Measurements from ENCODE around the gene SAMMSON.

SAMMSON gene

DNA sequence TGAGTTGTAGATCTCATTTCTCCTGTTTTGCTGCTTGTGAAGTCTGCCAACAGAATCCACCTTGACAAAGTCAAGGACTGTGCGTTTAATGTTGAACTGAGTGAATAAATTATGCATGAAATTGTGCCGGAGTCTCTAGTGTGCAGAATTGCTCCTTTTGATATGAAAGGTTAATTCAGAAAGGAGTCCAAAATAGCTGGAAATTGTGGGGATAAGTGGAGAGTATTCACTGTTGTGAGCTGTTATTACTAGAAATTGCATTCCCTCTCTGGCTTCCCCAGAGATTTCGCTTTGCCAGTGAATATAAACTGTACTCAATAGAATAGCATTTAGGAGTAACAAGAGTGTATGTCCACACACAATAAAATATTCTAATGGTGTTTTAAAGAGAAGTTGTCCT is 43.1 kb downstream of the SAMMSON start:
- TF ChIP-seq, protein P1, sequence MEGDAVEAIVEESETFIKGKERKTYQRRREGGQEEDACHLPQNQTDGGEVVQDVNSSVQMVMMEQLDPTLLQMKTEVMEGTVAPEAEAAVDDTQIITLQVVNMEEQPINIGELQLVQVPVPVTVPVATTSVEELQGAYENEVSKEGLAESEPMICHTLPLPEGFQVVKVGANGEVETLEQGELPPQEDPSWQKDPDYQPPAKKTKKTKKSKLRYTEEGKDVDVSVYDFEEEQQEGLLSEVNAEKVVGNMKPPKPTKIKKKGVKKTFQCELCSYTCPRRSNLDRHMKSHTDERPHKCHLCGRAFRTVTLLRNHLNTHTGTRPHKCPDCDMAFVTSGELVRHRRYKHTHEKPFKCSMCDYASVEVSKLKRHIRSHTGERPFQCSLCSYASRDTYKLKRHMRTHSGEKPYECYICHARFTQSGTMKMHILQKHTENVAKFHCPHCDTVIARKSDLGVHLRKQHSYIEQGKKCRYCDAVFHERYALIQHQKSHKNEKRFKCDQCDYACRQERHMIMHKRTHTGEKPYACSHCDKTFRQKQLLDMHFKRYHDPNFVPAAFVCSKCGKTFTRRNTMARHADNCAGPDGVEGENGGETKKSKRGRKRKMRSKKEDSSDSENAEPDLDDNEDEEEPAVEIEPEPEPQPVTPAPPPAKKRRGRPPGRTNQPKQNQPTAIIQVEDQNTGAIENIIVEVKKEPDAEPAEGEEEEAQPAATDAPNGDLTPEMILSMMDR (conservative IDR thresholded peaks at IDR 0.05; ENCODE audit: low read length): no peak
- no peak for DNase-seq (ENCODE audit: low read depth)
- no peak overlapping the region for H3K4me3 ChIP-seq (ENCODE audit: low read length)

DNA sequence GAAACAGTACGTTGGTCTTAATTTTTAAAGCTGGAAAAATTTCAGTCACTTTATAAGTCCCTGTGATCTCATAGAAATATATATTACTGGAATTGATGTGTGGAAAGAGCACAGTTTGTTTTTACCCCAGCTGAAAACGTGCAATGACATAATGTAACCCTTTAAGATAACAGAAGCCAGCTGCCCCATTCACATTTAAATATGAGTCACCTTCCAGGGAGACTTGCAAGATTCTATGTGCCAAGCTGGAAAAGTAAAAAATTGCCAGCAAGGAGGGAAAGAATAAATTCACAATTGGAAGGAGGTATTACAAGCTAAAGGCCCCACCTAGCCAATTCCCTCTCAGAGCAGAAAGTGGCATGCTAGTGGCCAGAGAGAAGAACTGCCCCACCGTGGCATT is 50.2 kb downstream of the SAMMSON start:
- peak; percentile 3 for DNase-seq (ENCODE audit: low read depth)

DNA sequence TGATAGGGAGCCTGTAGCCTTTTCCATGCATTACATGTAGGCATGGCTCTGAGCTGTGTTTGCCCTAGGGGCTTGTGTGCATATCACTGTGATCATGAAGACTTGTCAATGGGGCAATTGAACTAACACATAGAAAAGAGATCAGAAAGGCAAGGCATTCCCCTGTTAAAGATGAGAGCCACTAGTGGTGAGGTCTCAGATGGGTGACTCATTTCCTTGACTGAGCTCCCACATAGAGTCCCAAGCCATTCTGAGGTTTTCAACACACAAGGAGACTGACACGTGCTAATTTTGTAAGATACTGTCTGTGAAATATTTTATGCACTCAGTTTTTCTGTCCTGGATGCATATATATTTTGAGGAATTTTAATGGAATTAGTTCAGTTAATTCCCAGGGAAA is 53.8 kb downstream of the SAMMSON start:
- TF ChIP-seq, protein P1 (conservative IDR thresholded peaks at IDR 0.05; ENCODE audit: low read length): no peak

More for the DNA sequence above, 50.2 kb downstream of the SAMMSON start:
- TF ChIP-seq, protein P1 (conservative IDR thresholded peaks at IDR 0.05; ENCODE audit: low read length): no peak
- no peak overlapping the region for H3K4me3 ChIP-seq (ENCODE audit: low read length)

DNA sequence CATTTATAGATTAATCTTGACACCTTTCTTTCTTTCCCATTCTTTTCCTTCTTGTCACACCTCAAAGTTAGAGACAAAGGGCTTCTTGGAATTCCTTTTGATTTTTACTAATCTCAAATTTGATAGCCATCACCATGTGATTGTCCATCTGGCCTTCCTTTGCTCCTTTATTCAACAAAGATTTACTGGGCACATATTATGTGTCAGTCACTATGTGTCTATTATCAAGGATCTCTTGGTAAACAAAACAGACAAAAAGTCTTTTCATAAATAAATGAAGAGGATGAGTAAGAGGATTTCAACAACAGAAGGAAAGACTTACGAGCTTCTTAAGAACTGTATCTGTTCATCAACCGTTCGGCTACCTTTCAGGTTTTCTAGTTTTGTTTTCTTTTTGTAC is 56.5 kb downstream of the SAMMSON start:
- TF ChIP-seq, protein P1 (conservative IDR thresholded peaks at IDR 0.05; ENCODE audit: low read length): no peak
- H3K4me3 ChIP-seq (ENCODE audit: low read length): no peak overlapping the region
- no peak for DNase-seq (ENCODE audit: low read depth)

More for the DNA sequence above, 53.8 kb downstream of the SAMMSON start:
- no peak overlapping the region for H3K4me3 ChIP-seq (ENCODE audit: low read length)
- no peak for DNase-seq (ENCODE audit: low read depth)

DNA sequence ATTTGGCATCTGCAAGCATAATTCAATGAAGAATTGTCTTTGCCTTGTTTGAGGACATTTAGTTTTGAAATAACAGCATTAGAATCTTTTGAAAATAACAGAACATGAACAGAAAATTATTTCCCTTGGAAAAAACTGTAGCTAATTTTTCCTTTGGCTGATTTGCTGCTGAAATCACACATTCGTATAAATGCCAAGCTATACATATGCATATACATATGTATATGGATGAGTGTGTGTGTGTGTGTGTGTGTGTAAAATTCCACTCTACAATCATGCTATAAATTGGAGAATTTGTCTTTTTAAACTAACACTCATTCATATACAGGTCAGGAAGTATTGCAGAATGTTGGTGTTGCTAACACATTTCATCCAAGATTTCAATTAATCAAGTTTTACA is 57.9 kb downstream of the SAMMSON start:
- TF ChIP-seq, protein P1 (conservative IDR thresholded peaks at IDR 0.05; ENCODE audit: low read length): no peak
- DNase-seq (ENCODE audit: low read depth): no peak

DNA sequence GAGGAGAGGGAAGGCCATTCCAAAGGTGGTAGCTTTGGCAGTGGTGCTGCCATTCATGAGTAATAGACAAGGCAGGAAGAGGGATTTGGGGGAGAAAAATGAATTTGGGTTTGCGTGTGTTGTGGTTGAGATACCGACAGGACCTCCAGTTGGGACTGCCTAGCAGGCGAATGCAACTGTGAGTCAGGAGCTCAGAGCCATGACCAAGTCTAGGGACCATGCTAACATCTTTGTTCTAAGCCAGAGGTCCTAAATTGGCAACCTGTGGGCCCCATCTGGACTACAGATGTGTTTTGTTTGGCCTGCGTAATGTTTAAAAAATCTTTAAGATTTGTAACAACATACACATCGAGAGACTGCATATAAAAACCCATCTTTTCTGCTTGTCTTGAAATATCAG is 61.6 kb downstream of the SAMMSON start:
- no peak overlapping the region for H3K4me3 ChIP-seq (ENCODE audit: low read length)
- TF ChIP-seq, protein P1 (conservative IDR thresholded peaks at IDR 0.05; ENCODE audit: low read length): no peak
- peak; percentile 8 for DNase-seq (ENCODE audit: low read depth)

More for the DNA sequence above, 57.9 kb downstream of the SAMMSON start:
- H3K4me3 ChIP-seq (ENCODE audit: low read length): no peak overlapping the region

DNA sequence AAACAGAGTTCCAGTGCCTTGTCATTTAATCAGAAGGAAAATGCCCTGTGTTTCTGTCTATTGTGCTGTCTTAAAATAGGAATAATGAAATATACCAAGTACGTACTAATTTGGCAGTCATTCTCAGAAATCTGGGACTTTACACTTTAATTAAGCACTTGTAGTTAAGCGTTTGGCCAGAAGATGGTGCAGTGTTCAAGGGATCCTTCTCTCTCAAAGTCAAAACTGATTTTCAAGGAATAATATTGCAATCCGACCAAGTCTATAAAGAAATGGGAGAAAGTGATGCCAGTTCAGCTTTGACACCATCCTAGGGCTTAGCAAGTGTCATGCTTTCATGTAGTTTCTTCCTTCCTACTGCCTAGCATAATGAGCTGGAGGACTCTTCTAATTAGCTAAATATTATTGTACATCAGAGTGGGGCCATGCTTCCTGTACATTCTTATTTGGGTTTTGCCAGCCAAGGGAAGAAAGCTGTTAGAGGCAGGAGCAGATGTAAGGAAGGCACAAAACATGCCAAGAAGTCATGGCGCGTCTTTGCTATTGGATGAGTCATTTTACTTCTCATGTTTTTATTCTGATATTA is 64.8 kb downstream of the SAMMSON start:
- TF ChIP-seq, protein P1 (conservative IDR thresholded peaks at IDR 0.05; ENCODE audit: low read length): peak; percentile 70
- H3K4me3 ChIP-seq (ENCODE audit: low read length): no peak overlapping the region
- DNase-seq (ENCODE audit: low read depth): peak; percentile 40

Measured in AG10803 (cell line).